ENCODE data around the gene RFC2. TPM values are rescaled to one million over a fixed set of nuclear protein-coding genes. Genes with fewer than 3 reads are reported as not detected.

Gene RFC2
- total RNA-seq, 1 experiment from 2014 or later = 75.6 TPM

DNA sequence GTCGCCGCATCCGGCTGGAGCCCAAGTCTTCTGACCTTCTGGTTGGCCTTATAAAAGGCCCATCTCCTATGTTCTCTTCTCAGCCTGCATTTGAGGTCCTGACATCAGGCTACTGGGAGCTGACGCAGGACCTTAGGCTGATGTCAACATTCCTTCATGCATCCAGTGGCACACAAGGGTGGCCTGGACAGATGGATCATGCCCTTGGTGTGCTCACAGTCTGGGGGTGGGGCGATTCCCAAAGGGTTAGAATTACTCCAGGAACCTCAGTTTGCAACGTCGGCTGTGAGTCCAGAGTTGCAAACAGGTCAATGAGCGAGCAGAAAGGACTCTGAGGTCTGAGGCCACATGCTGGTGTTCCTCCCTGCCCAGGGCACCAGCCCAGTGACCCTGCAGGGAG lies 26.8 kb upstream of the RFC2 start:
- H3K27me3 ChIP-seq (replicated peaks; ENCODE audit: control insufficient read depth, insufficient read depth, low read length) = no peaks in the 10 kb centered on the region
- POLR2A ChIA-PET = interaction anchor here (0.7 kb wide), 1 partner anchor 14 kb away, joined by 5 read pairs; no protein-coding TSS in a partner anchor
- CTCF ChIA-PET = no interaction called here
- no peak overlapping the region for H3K4me3 ChIP-seq (ENCODE audit: low read depth, low read length)
- no peak for DNase-seq
- H3K36me3 ChIP-seq (ENCODE audit: control insufficient read depth, insufficient read depth, low read length) = no peaks in the 10 kb centered on the region
- Mint-ChIP-seq H3K4me3 (ENCODE audit: unreplicated experiment) (no peak overlapping the region), H3K9me3 (ENCODE audit: unreplicated experiment) (no peaks in the 10 kb centered on the region), H3K27ac (ENCODE audit: unreplicated experiment) (peak overlapping the region; percentile 98), H3K27me3 (ENCODE audit: insufficient read depth, unreplicated experiment) (no peaks in the 10 kb centered on the region), H3K36me3 (ENCODE audit: insufficient read depth, unreplicated experiment) (peaks cover 8% of the 10 kb centered on the region), H3K4me1 (ENCODE audit: low read depth, unreplicated experiment) (peaks cover 20% of the 10 kb centered on the region)
- TF ChIP-seq CTCF (IDR thresholded peaks at IDR 0.05; ENCODE audit: insufficient read depth in 1 of 2, low read depth in 1 of 2, low read length in 1 of 2, severe bottlenecking in 1 of 2, unreplicated experiment in 1 of 2) = no peak
- peaks cover 40% of the 10 kb centered on the region for H3K4me1 ChIP-seq
- H3K9me3 ChIP-seq = no peaks in the 10 kb centered on the region
- BruUV-seq (replicated peaks) = TSS peak; percentile 70
- intact Hi-C loops (cut with micrococcal nuclease; ENCODE audit: unreplicated experiment) = no loop called here

DNA sequence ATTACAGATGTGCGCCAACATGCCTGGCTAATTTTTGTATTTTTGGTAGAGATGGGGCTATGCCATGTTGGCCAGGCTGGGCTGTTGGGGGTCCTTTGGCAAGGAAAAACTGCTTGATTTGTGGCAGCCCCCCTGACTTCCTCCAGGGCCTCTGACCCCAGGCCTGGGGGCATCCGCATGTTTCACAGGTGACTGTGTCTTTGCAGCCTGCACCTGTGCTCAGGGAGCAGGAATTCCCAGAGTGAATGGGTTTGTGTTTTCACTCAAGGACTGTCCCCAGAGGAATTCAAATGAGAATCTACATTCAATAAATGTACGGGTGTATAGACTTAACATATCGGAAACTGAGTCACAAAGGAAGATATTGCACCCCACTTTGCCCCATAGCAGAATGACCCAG lies 23.4 kb upstream of the RFC2 start:
- H3K36me3 Mint-ChIP-seq (ENCODE audit: insufficient read depth, unreplicated experiment) = peaks cover 8% of the 10 kb centered on the region
- Histone ChIP-seq H3K27me3 (replicated peaks; ENCODE audit: control insufficient read depth, insufficient read depth, low read length) (no peaks in the 10 kb centered on the region), H3K36me3 (ENCODE audit: control insufficient read depth, insufficient read depth, low read length) (no peaks in the 10 kb centered on the region), H3K9me3 (no peaks in the 10 kb centered on the region), H3K4me1 (peaks cover 26% of the 10 kb centered on the region), H3K4me3 (ENCODE audit: low read depth, low read length) (no peak overlapping the region)
- no peak overlapping the region for H3K4me3 Mint-ChIP-seq (ENCODE audit: unreplicated experiment)
- no peak for DNase-seq
- H3K27me3 Mint-ChIP-seq (ENCODE audit: insufficient read depth, unreplicated experiment) = no peaks in the 10 kb centered on the region
- intact Hi-C loops (cut with micrococcal nuclease; ENCODE audit: unreplicated experiment) = no loop called here
- ChIA-PET CTCF (no interaction called here), POLR2A (no interaction called here)
- no peak overlapping the region for H3K27ac Mint-ChIP-seq (ENCODE audit: unreplicated experiment)
- H3K4me1 Mint-ChIP-seq (ENCODE audit: low read depth, unreplicated experiment) = peaks cover 20% of the 10 kb centered on the region
- TF ChIP-seq CTCF (IDR thresholded peaks at IDR 0.05; ENCODE audit: insufficient read depth in 1 of 2, low read depth in 1 of 2, low read length in 1 of 2, severe bottlenecking in 1 of 2, unreplicated experiment in 1 of 2) = no peak
- BruUV-seq (replicated peaks) = no TSS peak
- H3K9me3 Mint-ChIP-seq (ENCODE audit: unreplicated experiment) = no peaks in the 10 kb centered on the region

DNA sequence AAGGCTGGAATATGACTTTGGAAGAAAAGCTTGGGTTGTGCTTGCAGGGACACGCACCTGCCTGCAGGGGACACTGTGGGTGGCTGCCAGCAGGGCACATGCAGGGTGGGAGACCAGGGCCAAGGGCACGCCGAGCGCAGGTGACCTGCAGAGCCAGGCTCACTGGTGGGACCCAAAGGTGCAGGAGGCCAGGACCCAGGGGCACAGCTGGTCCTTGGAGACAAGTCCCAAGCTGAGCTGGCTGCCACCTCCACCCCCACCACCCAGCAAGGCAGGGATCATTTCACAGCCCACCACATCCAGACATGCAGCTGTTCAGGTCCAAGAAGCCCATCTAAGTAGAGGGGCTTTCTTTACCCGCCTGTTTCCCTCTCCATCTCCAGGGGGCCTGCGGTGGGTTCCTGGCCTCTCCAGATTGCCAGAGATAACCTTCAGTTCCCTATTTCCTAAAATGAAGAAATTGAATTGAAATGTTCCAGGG lies 21.2 kb upstream of the RFC2 start:
- no peaks in the 10 kb centered on the region for H3K27me3 ChIP-seq (replicated peaks; ENCODE audit: control insufficient read depth, insufficient read depth, low read length)
- peaks cover 32% of the 10 kb centered on the region for H3K4me1 ChIP-seq
- Mint-ChIP-seq H3K27ac (ENCODE audit: unreplicated experiment) (no peak overlapping the region), H3K27me3 (ENCODE audit: insufficient read depth, unreplicated experiment) (no peaks in the 10 kb centered on the region), H3K4me1 (ENCODE audit: low read depth, unreplicated experiment) (peaks cover 13% of the 10 kb centered on the region), H3K36me3 (ENCODE audit: insufficient read depth, unreplicated experiment) (no peaks in the 10 kb centered on the region), H3K4me3 (ENCODE audit: unreplicated experiment) (no peak overlapping the region), H3K9me3 (ENCODE audit: unreplicated experiment) (no peaks in the 10 kb centered on the region)
- H3K4me3 ChIP-seq (ENCODE audit: low read depth, low read length) = no peak overlapping the region
- intact Hi-C loops (cut with micrococcal nuclease; ENCODE audit: unreplicated experiment) = no loop called here
- peak; percentile 47 to 74 for TF ChIP-seq CTCF (IDR thresholded peaks at IDR 0.05; ENCODE audit: insufficient read depth in 1 of 2, low read depth in 1 of 2, low read length in 1 of 2, severe bottlenecking in 1 of 2, unreplicated experiment in 1 of 2)
- ChIA-PET POLR2A (interaction anchor here (0.6 kb wide), 1 partner anchor 697 kb away, joined by 4 read pairs; the partner anchor contains the start of gene TBL2), CTCF (interaction anchor here (0.5 to 1.8 kb wide), 8 partner anchors 8 to 197 kb away, joined by 3 to 11 read pairs (median 4); no protein-coding TSS in a partner anchor)
- no peaks in the 10 kb centered on the region for H3K36me3 ChIP-seq (ENCODE audit: control insufficient read depth, insufficient read depth, low read length)
- DNase-seq = peak in 1 of 2 experiments; percentile 54
- H3K9me3 ChIP-seq = no peaks in the 10 kb centered on the region
- BruUV-seq (replicated peaks) = no TSS peak
